HG03565 (cell line): ENCODE measurements around the gene COMT.

ENCODE experiments used
- ATAC-seq: cut with Tn5 transposase; IDR thresholded peaks from one replicate; pipeline ENCODE4 v1.9.1; 2021; ENCODE audit warnings: mild to moderate bottlenecking, moderate library complexity; ENCODE audit not compliant: unreplicated experiment

COMT gene

GRCh38 chr22:20009018-20009491, 67.5 kb downstream of the COMT start:
- ATAC-seq: no peak

- ATAC-seq: no peak
Observed at GRCh38 chr22:20009582-20010306, 68.2 kb downstream of the COMT start.

- no peak for ATAC-seq
Observed at GRCh38 chr22:20010307-20011122, 68.9 kb downstream of the COMT start.

- no peak for ATAC-seq
Observed at GRCh38 chr22:20011123-20011992, 69.8 kb downstream of the COMT start.

GRCh38 chr22:20011993-20012740, 70.6 kb downstream of the COMT start:
- no peak for ATAC-seq

GRCh38 chr22:20012741-20013331, 71.3 kb downstream of the COMT start:
- no peak for ATAC-seq

GRCh38 chr22:20013382-20013871, 71.9 kb downstream of the COMT start:
- no peak for ATAC-seq

- ATAC-seq: no peak
Observed at GRCh38 chr22:20014526-20015186, 73.1 kb downstream of the COMT start.

GRCh38 chr22:20015187-20015625, 73.6 kb downstream of the COMT start:
- no peak for ATAC-seq

- no peak for ATAC-seq
Observed at GRCh38 chr22:20015971-20016733, 74.6 kb downstream of the COMT start.

GRCh38 chr22:20016734-20017621, 75.4 kb downstream of the COMT start, which contains the start of gene ARVCF:
TSS of gene ARVCF (minus strand) at chr22:20016823. CDS start at chr22:19990794, 26,029 bp downstream.
- no peak for ATAC-seq

GRCh38 chr22:20017622-20017958, 76.0 kb downstream of the COMT start:
- no peak for ATAC-seq

- no peak for ATAC-seq
Observed at GRCh38 chr22:20018001-20018400, 76.4 kb downstream of the COMT start.
